OCI-LY3 (cell line): ENCODE data around the gene DQX1.

ENCODE experiments used
- H2AFZ ChIP-seq: fragments of 200-600, 300-600 bp; shearing (Covaris generic); 2 replicates; pipeline ENCODE4 v1.6.0; 2014; ENCODE audit warnings: antibody characterized with exemption, low read depth, low read length
- H3K27ac ChIP-seq: fragments of 200-600, 300-600 bp; sonication (generic); 2 replicates; pipeline ENCODE4 v1.5.1; 2014; ENCODE audit warnings: mild to moderate bottlenecking, low read length, moderate library complexity, mixed read lengths
- H3K27me3 ChIP-seq: fragments of 200-600, 300-600 bp; sonication (generic); 2 replicates; pipeline ENCODE4 v1.6.1; 2014; ENCODE audit warnings: low read depth, low read length, mixed read lengths
- H3K36me3 ChIP-seq: fragments of 200-600, 300-600 bp; sonication (generic); replicated peaks from 2 replicates; pipeline ENCODE3; 2014; ENCODE audit warnings: low read depth, low read length, mixed read lengths
- H3K4me1 ChIP-seq: fragments of 300-600, 200-600 bp; sonication (generic); 2 replicates; pipeline ENCODE4 v1.6.1; 2014; ENCODE audit warnings: low read length, mixed read lengths
- H3K4me2 ChIP-seq: fragments of 200-600, 300-600 bp; sonication (generic); 2 replicates; pipeline ENCODE4 v1.6.1; 2014; ENCODE audit warnings: low read length, mixed read lengths
- H3K4me3 ChIP-seq: fragments of 300-600, 200-600 bp; sonication (generic); 2 replicates; pipeline ENCODE4 v1.5.1; 2014; ENCODE audit warnings: antibody characterized with exemption, mild to moderate bottlenecking, low read length, moderate library complexity
- H3K79me2 ChIP-seq: fragments of 300-600, 200-600 bp; shearing (Covaris generic); 2 replicates; pipeline ENCODE4 v1.6.1; 2014; ENCODE audit warnings: mild to moderate bottlenecking, low read length, mixed read lengths
- H3K9ac ChIP-seq: fragments of 300-600, 200-600 bp; shearing (Covaris generic); 2 replicates; pipeline ENCODE4 v1.6.0; 2014; ENCODE audit warnings: mild to moderate bottlenecking, low read length, moderate library complexity
- H3K9me3 ChIP-seq: fragments of 200-600, 300-600 bp; shearing (Covaris generic); 2 replicates; pipeline ENCODE4 v1.6.1; 2014; ENCODE audit warnings: low read length, mixed read lengths; ENCODE audit not compliant: insufficient read depth
- H4K20me1 ChIP-seq: fragments of 200-600, 300-600 bp; sonication (generic); 2 replicates; pipeline ENCODE4 v1.6.1; 2016; ENCODE audit warnings: low read length, mixed read lengths; ENCODE audit not compliant: insufficient read depth
- CTCF ChIP-seq: fragments of 200-600, 300-600 bp; sonication (generic); IDR thresholded peaks from 2 replicates; pipeline ENCODE4 v1.5.1; 2014; ENCODE audit warnings: antibody characterized with exemption, low read length, low read depth
- EZH2phosphoT487 ChIP-seq: fragments of 200-600 bp; shearing (Covaris generic); IDR thresholded peaks from 2 replicates; pipeline ENCODE4 v1.6.1; 2018; ENCODE audit warnings: antibody characterized with exemption, mixed run types, low read depth

The DQX1 gene

GRCh38 chr2:74534411-74534810 lies 8.4 kb upstream of the DQX1 start:
- Histone ChIP-seq H3K27ac (no peak overlapping the region), H3K4me2 (no peak overlapping the region), H3K4me3 (no peak overlapping the region), H3K9me3 (no peaks in the 10 kb centered on the region), H3K4me1 (peaks cover 25% of the 10 kb centered on the region), H3K27me3 (peaks cover 6% of the 10 kb centered on the region; the same call in 1 of the 2 replicates), H4K20me1 (no peaks in the 10 kb centered on the region), H3K36me3 (peaks cover 16% of the 10 kb centered on the region), H3K79me2 (peaks cover 21% of the 10 kb centered on the region), H2AFZ (no peak overlapping the region), H3K9ac (no peak overlapping the region)
- TF ChIP-seq CTCF (no peak), EZH2phosphoT487 (no peak)

- Histone ChIP-seq H3K4me1 (peaks cover 17% of the 10 kb centered on the region), H3K27me3 (peaks cover 6% of the 10 kb centered on the region; the same call in 1 of the 2 replicates), H3K36me3 (peaks cover 22% of the 10 kb centered on the region), H3K27ac (no peak overlapping the region), H3K9me3 (no peaks in the 10 kb centered on the region), H3K4me3 (no peak overlapping the region), H3K79me2 (peaks cover 31% of the 10 kb centered on the region), H2AFZ (no peak overlapping the region), H3K9ac (no peak overlapping the region), H4K20me1 (no peaks in the 10 kb centered on the region; the same call in 1 of the 2 replicates), H3K4me2 (no peak overlapping the region)
- TF ChIP-seq EZH2phosphoT487 (no peak), CTCF (no peak)
Observed at GRCh38 chr2:74533464-74533863, 7.4 kb upstream of the DQX1 start.

- no peak overlapping the region for H3K27ac ChIP-seq
- H3K79me2 ChIP-seq, result peaks cover 43% of the 10 kb centered on the region
- H3K4me3 ChIP-seq, result no peak overlapping the region
Observed at GRCh38 chr2:74532222-74532621, 6.2 kb upstream of the DQX1 start.

GRCh38 chr2:74531666-74532065 lies 5.6 kb upstream of the DQX1 start:
- no peak overlapping the region for H3K4me3 ChIP-seq
- peaks cover 48% of the 10 kb centered on the region for H3K79me2 ChIP-seq
- no peak overlapping the region for H3K27ac ChIP-seq
- H2AFZ ChIP-seq, result no peak overlapping the region
- H4K20me1 ChIP-seq, result no peaks in the 10 kb centered on the region; the same call in 1 of the 2 replicates
- peaks cover 33% of the 10 kb centered on the region for H3K4me1 ChIP-seq
- H3K9ac ChIP-seq, result no peak overlapping the region
- no peak for TF ChIP-seq CTCF
- no peak for TF ChIP-seq EZH2phosphoT487
- H3K36me3 ChIP-seq, result peaks cover 40% of the 10 kb centered on the region
- H3K27me3 ChIP-seq, result no peaks in the 10 kb centered on the region
- no peaks in the 10 kb centered on the region for H3K9me3 ChIP-seq
- H3K4me2 ChIP-seq, result no peak overlapping the region

More at GRCh38 chr2:74532222-74532621, 6.2 kb upstream of the DQX1 start:
- TF ChIP-seq CTCF (peak; percentile 66), EZH2phosphoT487 (no peak)
- no peak overlapping the region for H3K4me2 ChIP-seq
- no peaks in the 10 kb centered on the region for H3K27me3 ChIP-seq
- no peaks in the 10 kb centered on the region; the same call in 1 of the 2 replicates for H4K20me1 ChIP-seq
- H3K9me3 ChIP-seq, result no peaks in the 10 kb centered on the region
- H3K9ac ChIP-seq, result no peak overlapping the region
- no peak overlapping the region for H2AFZ ChIP-seq
- H3K4me1 ChIP-seq, result peaks cover 28% of the 10 kb centered on the region
- H3K36me3 ChIP-seq, result peaks cover 34% of the 10 kb centered on the region
